SK-N-SH (cell line): Measurements from ENCODE around the gene FGD1.

Experiments
- EP300 ChIP-seq, 2 experiments: IDR thresholded peaks; 2 replicates each; pipeline versions ENCODE4 v1.4.0 to v1.6.1; 2012; ENCODE audit warnings: borderline replicate concordance in 1 of 2, low read depth in 1 of 2, low read length in 1 of 2
- EZH2phosphoT487 ChIP-seq: fragments of 200-600 bp; sonication (generic); IDR thresholded peaks from 2 replicates; pipeline ENCODE4 v1.6.1; 2017; ENCODE audit warnings: low read depth, mixed run types, mild to moderate bottlenecking, antibody characterized with exemption, moderate library complexity, borderline replicate concordance
- JUND ChIP-seq: IDR thresholded peaks from 2 replicates; pipeline ENCODE4 v1.4.0; 2012
- POLR2AphosphoS5 ChIP-seq: IDR thresholded peaks from 2 replicates; pipeline ENCODE4 v1.6.1; 2012; ENCODE audit warnings: low read depth, low read length
- SIN3A ChIP-seq: IDR thresholded peaks from 2 replicates; pipeline ENCODE4 v1.6.1; 2012; ENCODE audit warnings: low read depth, mild to moderate bottlenecking, low read length, moderate library complexity, borderline replicate concordance
- SMC3 ChIP-seq: IDR thresholded peaks from 2 replicates; pipeline ENCODE4 v1.6.1; 2012; ENCODE audit warnings: low read depth, low read length, improper control_type of control experiment
- YY1 ChIP-seq: IDR thresholded peaks from 2 replicates; pipeline ENCODE4 v1.4.0; 2012; ENCODE audit warnings: low read depth, mild to moderate bottlenecking
- TF ChIP-seq, protein P1 (sequence below): fragments of 200-600 bp; sonication (generic); IDR thresholded peaks from 2 replicates; pipeline ENCODE4 v1.6.1; 2017; ENCODE audit warnings: antibody characterized with exemption, mild to moderate bottlenecking, moderate library complexity
- TF ChIP-seq, protein P2 (sequence below): IDR thresholded peaks from 2 replicates; pipeline ENCODE4; 2012
- TF ChIP-seq, protein P3 (sequence below): IDR thresholded peaks from 2 replicates; pipeline ENCODE4 v1.6.1; 2012; ENCODE audit warnings: mild to moderate bottlenecking, low read depth, low read length, moderate library complexity

DNA sequence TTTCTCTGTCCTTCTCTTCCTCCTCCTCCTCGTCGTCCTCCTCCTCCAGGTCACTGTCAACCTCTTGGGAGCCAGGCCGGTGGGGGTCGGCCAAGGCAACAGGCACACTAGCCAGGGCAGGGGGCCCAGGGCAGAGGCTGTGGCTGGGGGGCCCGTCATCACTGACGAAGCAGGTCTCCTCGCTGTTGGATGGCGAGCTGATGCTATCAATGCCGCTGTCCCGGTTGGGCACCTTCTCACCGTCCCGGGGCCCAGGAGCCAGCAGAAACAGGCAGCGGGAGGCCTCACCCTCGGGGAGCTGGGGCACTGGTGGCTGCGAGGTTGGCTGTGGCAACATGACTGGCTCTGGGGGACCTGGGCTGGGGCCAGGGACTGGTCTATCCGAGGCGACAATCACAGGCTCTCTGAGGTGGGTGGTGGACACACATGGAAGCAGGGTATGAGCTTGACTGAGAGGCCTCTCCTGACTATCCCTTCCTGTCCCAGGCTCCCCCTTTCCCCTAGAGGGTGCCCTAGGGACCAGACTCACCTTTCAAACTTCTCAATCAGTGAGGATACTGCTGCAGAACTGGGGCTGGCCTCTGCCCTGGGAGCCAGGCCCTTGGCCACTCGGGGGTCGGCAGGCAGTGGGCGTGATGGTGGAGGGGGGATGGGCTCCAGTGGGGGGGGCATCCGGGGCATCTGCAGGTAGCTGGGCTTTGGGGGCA, 25.8 kb downstream of the FGD1 start:
- TF ChIP-seq POLR2AphosphoS5 (no peak), EZH2phosphoT487 (no peak), SMC3 (no peak), JUND (no peak), YY1 (no peak), EP300 (IDR thresholded peaks at IDR 0.05; ENCODE audit: borderline replicate concordance in 1 of 2, low read depth in 1 of 2, low read length in 1 of 2) (no peak), SIN3A (no peak)
- TF ChIP-seq, protein P1, sequence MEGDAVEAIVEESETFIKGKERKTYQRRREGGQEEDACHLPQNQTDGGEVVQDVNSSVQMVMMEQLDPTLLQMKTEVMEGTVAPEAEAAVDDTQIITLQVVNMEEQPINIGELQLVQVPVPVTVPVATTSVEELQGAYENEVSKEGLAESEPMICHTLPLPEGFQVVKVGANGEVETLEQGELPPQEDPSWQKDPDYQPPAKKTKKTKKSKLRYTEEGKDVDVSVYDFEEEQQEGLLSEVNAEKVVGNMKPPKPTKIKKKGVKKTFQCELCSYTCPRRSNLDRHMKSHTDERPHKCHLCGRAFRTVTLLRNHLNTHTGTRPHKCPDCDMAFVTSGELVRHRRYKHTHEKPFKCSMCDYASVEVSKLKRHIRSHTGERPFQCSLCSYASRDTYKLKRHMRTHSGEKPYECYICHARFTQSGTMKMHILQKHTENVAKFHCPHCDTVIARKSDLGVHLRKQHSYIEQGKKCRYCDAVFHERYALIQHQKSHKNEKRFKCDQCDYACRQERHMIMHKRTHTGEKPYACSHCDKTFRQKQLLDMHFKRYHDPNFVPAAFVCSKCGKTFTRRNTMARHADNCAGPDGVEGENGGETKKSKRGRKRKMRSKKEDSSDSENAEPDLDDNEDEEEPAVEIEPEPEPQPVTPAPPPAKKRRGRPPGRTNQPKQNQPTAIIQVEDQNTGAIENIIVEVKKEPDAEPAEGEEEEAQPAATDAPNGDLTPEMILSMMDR: no peak
- TF ChIP-seq, protein P2, sequence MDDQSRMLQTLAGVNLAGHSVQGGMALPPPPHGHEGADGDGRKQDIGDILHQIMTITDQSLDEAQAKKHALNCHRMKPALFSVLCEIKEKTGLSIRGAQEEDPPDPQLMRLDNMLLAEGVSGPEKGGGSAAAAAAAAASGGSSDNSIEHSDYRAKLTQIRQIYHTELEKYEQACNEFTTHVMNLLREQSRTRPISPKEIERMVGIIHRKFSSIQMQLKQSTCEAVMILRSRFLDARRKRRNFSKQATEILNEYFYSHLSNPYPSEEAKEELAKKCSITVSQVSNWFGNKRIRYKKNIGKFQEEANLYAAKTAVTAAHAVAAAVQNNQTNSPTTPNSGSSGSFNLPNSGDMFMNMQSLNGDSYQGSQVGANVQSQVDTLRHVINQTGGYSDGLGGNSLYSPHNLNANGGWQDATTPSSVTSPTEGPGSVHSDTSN: no peak
- TF ChIP-seq, protein P3, sequence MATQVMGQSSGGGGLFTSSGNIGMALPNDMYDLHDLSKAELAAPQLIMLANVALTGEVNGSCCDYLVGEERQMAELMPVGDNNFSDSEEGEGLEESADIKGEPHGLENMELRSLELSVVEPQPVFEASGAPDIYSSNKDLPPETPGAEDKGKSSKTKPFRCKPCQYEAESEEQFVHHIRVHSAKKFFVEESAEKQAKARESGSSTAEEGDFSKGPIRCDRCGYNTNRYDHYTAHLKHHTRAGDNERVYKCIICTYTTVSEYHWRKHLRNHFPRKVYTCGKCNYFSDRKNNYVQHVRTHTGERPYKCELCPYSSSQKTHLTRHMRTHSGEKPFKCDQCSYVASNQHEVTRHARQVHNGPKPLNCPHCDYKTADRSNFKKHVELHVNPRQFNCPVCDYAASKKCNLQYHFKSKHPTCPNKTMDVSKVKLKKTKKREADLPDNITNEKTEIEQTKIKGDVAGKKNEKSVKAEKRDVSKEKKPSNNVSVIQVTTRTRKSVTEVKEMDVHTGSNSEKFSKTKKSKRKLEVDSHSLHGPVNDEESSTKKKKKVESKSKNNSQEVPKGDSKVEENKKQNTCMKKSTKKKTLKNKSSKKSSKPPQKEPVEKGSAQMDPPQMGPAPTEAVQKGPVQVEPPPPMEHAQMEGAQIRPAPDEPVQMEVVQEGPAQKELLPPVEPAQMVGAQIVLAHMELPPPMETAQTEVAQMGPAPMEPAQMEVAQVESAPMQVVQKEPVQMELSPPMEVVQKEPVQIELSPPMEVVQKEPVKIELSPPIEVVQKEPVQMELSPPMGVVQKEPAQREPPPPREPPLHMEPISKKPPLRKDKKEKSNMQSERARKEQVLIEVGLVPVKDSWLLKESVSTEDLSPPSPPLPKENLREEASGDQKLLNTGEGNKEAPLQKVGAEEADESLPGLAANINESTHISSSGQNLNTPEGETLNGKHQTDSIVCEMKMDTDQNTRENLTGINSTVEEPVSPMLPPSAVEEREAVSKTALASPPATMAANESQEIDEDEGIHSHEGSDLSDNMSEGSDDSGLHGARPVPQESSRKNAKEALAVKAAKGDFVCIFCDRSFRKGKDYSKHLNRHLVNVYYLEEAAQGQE: no peak
